ENCODE data around the gene KDF1. TPM values are rescaled to one million over a fixed set of nuclear protein-coding genes. Genes with fewer than 3 reads are reported as not detected.

KDF1 gene
- total and polyA plus RNA-seq, 2 of the 13 experiments (the other 11 are each of a cell fraction or from before 2014, with no cell fraction given) = 1.9 to 4.9 TPM

DNA sequence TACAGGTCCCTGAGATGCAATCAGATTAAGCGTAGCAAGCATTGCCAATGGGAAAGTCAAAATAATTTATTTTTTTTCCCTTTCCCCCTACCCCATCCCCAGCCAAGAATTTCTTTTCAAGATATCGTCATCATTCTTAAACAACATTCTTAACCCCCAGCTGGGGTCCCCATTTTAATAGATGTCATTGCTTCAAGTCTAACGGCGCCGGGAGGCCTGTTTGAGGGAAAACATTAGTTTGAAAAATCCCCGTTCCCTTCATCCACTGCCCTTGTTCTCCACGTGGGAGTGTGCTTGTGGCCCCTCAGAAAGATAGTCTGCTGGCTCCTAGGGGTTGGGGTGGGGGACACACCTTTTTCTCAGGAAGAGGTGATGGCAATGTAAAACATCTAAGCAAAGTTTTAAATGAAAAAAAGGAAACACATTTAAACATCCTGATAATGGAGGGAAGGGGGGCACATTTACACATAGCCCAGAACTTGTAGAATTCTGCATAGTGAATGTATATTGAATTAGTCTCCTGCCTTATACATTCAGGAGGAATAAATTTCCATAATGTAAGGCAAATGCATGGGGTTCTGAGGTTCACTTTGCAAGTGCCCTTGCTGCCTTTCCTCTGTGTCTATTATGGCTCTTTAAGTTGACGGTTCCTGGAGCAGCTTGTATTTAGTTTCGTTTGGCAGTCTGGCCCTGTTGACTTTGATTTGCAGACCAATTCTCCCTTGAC lies 40.0 kb upstream of the KDF1 start (continued):
- TF ChIP-seq, protein P1, sequence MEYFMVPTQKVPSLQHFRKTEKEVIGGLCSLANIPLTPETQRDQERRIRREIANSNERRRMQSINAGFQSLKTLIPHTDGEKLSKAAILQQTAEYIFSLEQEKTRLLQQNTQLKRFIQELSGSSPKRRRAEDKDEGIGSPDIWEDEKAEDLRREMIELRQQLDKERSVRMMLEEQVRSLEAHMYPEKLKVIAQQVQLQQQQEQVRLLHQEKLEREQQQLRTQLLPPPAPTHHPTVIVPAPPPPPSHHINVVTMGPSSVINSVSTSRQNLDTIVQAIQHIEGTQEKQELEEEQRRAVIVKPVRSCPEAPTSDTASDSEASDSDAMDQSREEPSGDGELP (IDR thresholded peaks at IDR 0.05; ENCODE audit: borderline replicate concordance, low read depth) = no peak
- no peak for TF ChIP-seq ZNF547 (CRISPR knock-in tag; IDR thresholded peaks at IDR 0.05)
- TF ChIP-seq KLF16 (CRISPR knock-in tag; IDR thresholded peaks at IDR 0.05) = no peak
- no peak for TF ChIP-seq ZNF790 (CRISPR knock-in tag; IDR thresholded peaks at IDR 0.05; ENCODE audit: borderline replicate concordance)
- TF ChIP-seq, protein P2, sequence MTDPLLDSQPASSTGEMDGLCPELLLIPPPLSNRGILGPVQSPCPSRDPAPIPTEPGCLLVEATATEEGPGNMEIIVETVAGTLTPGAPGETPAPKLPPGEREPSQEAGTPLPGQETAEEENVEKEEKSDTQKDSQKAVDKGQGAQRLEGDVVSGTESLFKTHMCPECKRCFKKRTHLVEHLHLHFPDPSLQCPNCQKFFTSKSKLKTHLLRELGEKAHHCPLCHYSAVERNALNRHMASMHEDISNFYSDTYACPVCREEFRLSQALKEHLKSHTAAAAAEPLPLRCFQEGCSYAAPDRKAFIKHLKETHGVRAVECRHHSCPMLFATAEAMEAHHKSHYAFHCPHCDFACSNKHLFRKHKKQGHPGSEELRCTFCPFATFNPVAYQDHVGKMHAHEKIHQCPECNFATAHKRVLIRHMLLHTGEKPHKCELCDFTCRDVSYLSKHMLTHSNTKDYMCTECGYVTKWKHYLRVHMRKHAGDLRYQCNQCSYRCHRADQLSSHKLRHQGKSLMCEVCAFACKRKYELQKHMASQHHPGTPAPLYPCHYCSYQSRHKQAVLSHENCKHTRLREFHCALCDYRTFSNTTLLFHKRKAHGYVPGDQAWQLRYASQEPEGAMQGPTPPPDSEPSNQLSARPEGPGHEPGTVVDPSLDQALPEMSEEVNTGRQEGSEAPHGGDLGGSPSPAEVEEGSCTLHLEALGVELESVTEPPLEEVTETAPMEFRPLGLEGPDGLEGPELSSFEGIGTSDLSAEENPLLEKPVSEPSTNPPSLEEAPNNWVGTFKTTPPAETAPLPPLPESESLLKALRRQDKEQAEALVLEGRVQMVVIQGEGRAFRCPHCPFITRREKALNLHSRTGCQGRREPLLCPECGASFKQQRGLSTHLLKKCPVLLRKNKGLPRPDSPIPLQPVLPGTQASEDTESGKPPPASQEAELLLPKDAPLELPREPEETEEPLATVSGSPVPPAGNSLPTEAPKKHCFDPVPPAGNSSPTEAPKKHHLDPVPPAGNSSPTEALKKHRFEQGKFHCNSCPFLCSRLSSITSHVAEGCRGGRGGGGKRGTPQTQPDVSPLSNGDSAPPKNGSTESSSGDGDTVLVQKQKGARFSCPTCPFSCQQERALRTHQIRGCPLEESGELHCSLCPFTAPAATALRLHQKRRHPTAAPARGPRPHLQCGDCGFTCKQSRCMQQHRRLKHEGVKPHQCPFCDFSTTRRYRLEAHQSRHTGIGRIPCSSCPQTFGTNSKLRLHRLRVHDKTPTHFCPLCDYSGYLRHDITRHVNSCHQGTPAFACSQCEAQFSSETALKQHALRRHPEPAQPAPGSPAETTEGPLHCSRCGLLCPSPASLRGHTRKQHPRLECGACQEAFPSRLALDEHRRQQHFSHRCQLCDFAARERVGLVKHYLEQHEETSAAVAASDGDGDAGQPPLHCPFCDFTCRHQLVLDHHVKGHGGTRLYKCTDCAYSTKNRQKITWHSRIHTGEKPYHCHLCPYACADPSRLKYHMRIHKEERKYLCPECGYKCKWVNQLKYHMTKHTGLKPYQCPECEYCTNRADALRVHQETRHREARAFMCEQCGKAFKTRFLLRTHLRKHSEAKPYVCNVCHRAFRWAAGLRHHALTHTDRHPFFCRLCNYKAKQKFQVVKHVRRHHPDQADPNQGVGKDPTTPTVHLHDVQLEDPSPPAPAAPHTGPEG (CRISPR knock-in tag; IDR thresholded peaks at IDR 0.05) = no peak
- TF ChIP-seq SRSF9 (IDR thresholded peaks at IDR 0.05; ENCODE audit: borderline replicate concordance, insufficient read depth, low read depth, low read length, poor library complexity, severe bottlenecking) = no peak
- TF ChIP-seq HOXA5 (CRISPR knock-in tag; IDR thresholded peaks at IDR 0.05) = no peak
- TF ChIP-seq ZBTB20 (CRISPR knock-in tag; IDR thresholded peaks at IDR 0.05; ENCODE audit: borderline replicate concordance, low read depth) = no peak
- TF ChIP-seq SSRP1 (CRISPR knock-in tag; IDR thresholded peaks at IDR 0.05) = no peak; the same call in 1 of the 2 replicates
- TF ChIP-seq MTF1 (CRISPR knock-in tag; IDR thresholded peaks at IDR 0.05) = no peak
- TF ChIP-seq AGO1 (IDR thresholded peaks at IDR 0.05; ENCODE audit: low read depth, low read length, poor library complexity, severe bottlenecking) = no peak
- TF ChIP-seq ZNF670 (CRISPR knock-in tag; IDR thresholded peaks at IDR 0.05; ENCODE audit: borderline replicate concordance) = no peak; the same call in 1 of the 2 replicates
- TF ChIP-seq, protein P3, sequence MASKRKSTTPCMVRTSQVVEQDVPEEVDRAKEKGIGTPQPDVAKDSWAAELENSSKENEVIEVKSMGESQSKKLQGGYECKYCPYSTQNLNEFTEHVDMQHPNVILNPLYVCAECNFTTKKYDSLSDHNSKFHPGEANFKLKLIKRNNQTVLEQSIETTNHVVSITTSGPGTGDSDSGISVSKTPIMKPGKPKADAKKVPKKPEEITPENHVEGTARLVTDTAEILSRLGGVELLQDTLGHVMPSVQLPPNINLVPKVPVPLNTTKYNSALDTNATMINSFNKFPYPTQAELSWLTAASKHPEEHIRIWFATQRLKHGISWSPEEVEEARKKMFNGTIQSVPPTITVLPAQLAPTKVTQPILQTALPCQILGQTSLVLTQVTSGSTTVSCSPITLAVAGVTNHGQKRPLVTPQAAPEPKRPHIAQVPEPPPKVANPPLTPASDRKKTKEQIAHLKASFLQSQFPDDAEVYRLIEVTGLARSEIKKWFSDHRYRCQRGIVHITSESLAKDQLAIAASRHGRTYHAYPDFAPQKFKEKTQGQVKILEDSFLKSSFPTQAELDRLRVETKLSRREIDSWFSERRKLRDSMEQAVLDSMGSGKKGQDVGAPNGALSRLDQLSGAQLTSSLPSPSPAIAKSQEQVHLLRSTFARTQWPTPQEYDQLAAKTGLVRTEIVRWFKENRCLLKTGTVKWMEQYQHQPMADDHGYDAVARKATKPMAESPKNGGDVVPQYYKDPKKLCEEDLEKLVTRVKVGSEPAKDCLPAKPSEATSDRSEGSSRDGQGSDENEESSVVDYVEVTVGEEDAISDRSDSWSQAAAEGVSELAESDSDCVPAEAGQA (IDR thresholded peaks at IDR 0.05; ENCODE audit: low read depth) = no peak
- TF ChIP-seq, protein P3 (CRISPR knock-in tag; IDR thresholded peaks at IDR 0.05; ENCODE audit: borderline replicate concordance) = no peak
- TF ChIP-seq MXD4 (CRISPR knock-in tag; IDR thresholded peaks at IDR 0.05) = no peak
- no peak for TF ChIP-seq ZNF468 (CRISPR knock-in tag; IDR thresholded peaks at IDR 0.05)
- TF ChIP-seq RFX3 (CRISPR knock-in tag; IDR thresholded peaks at IDR 0.05) = no peak
